HEK293T (cell line): ENCODE results near the gene PXK.

ENCODE experiments used
- BHLHE40 ChIP-seq: fragments of 450-650 bp; IDR thresholded peaks from 2 replicates; pipeline ENCODE4 v1.6.1; 2016; ENCODE audit warnings: mild to moderate bottlenecking, moderate library complexity, borderline replicate concordance
- FOXM1 ChIP-seq: fragments of 450-650 bp; IDR thresholded peaks from 2 replicates; pipeline ENCODE4 v1.6.1; 2017; ENCODE audit warnings: mild to moderate bottlenecking, borderline replicate concordance
- PKNOX1 ChIP-seq: fragments of 450-650 bp; IDR thresholded peaks from 2 replicates; pipeline ENCODE4 v1.6.1; 2016
- SP1 ChIP-seq: fragments of 450-650 bp; IDR thresholded peaks from 2 replicates; pipeline ENCODE4 v1.6.1; 2017
- TARDBP ChIP-seq: fragments of 450-650 bp; IDR thresholded peaks from 2 replicates; pipeline ENCODE4 v1.6.1; 2016

- TF ChIP-seq FOXM1 (no peak), SP1 (no peak), TARDBP (no peak), BHLHE40 (no peak), PKNOX1 (no peak)
These were observed 40.9 kb upstream of the PXK start for GRCh38 chr3:58291671-58292338.
